Measurements from ENCODE around the gene EMC9.

GRCh38 chr14:24133735-24134134 lies 7.7 kb downstream of the EMC9 start:
- TF ChIP-seq, protein P1, sequence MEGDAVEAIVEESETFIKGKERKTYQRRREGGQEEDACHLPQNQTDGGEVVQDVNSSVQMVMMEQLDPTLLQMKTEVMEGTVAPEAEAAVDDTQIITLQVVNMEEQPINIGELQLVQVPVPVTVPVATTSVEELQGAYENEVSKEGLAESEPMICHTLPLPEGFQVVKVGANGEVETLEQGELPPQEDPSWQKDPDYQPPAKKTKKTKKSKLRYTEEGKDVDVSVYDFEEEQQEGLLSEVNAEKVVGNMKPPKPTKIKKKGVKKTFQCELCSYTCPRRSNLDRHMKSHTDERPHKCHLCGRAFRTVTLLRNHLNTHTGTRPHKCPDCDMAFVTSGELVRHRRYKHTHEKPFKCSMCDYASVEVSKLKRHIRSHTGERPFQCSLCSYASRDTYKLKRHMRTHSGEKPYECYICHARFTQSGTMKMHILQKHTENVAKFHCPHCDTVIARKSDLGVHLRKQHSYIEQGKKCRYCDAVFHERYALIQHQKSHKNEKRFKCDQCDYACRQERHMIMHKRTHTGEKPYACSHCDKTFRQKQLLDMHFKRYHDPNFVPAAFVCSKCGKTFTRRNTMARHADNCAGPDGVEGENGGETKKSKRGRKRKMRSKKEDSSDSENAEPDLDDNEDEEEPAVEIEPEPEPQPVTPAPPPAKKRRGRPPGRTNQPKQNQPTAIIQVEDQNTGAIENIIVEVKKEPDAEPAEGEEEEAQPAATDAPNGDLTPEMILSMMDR (IDR thresholded peaks at IDR 0.05; ENCODE audit: low read depth, low read length), result no peak
- TF ChIP-seq MAX (IDR thresholded peaks at IDR 0.05; ENCODE audit: low read depth, low read length) (no peak), POLR2A (IDR thresholded peaks at IDR 0.05; ENCODE audit: extremely low read depth, insufficient read length) (no peak)

Data from NB4 (cell line).